K562 (cell line): ENCODE data around the gene SMARCB1. TPM values are rescaled to one million over a fixed set of nuclear protein-coding genes. Genes with fewer than 3 reads are reported as not detected.

Experiments used
- ATAC-seq: fragments of 200-7000 bp; cut with Tn5 transposase; 3 replicates; pipeline ENCODE4 v1.9.1; 2020; ENCODE audit warnings: moderate library complexity
- BruUV-seq: library from RNA; stranded (reverse); fragments of 400-500 nt; replicated peaks from 2 replicates; lab custom pipeline; 2021; lab: Mats Ljungman, UMichigan
- CTCF ChIA-PET: fragments of 300-600 bp; formaldehyde crosslinking; extraction: SDS; loops from one replicate; lab custom pipeline; 2021; ENCODE audit warnings: low intra/inter-chr PET ratio; lab: Yijun Ruan, JAX
- POLR2A ChIA-PET: fragments of 300-600, 350-650 bp; sonication (Branson Sonifier 250); formaldehyde crosslinking; extraction: SDS; loops from one replicate; lab custom pipeline; 2021; ENCODE audit warnings: antibody characterized with exemption, inconsistent platforms; lab: Yijun Ruan, JAX
- DNase-seq, 4 experiments: peaks; one replicate each; pipeline versions ENCODE4 v3.0.0 to v3.0.0-alpha.2; 2011 to 2018; ENCODE audit warnings: low spot score in 3 of 4, mixed read lengths in 3 of 4; ENCODE audit errors: extremely low read depth in 1 of 4
- FAIRE-seq: peaks from 2 replicates; lab custom pipeline; 2011; peaks lifted over from hg19 to GRCh38; lab: Jason Lieb, UNC
- H2AFZ ChIP-seq: 2 replicates; pipeline ENCODE4 v1.6.0; 2011; ENCODE audit warnings: low read depth, low read length, control low read depth, inconsistent platforms
- H3K27ac ChIP-seq: fragments of 200-600 bp; 3 replicates; pipeline ENCODE4 v1.8.0; 2011; ENCODE audit warnings: low read depth, mild to moderate bottlenecking, control low read depth, inconsistent platforms, low read length, moderate library complexity, mixed read lengths; ENCODE audit errors: extremely low read depth
- H3K27me3 ChIP-seq, 2 experiments: fragments of 300-600 bp in 1 of 2; 2 replicates in 1 of 2; 3 replicates in 1 of 2; pipeline versions ENCODE4 v1.6.0 to v1.8.0; 2011; ENCODE audit warnings: inconsistent platforms in 2 of 2, low read length in 2 of 2, mild to moderate bottlenecking in 1 of 2, mixed read lengths in 1 of 2, moderate library complexity in 1 of 2; ENCODE audit not compliant: control insufficient read depth in 2 of 2, insufficient read depth in 2 of 2
- H3K36me3 ChIP-seq: fragments of 300-600 bp; 3 replicates; pipeline ENCODE4 v1.8.0; 2011; ENCODE audit warnings: mild to moderate bottlenecking, low read length, inconsistent platforms; ENCODE audit not compliant: control insufficient read depth, insufficient read depth
- H3K4me1 ChIP-seq, 2 experiments: fragments of 200-600 bp in 1 of 2; replicated peaks in 1 of 2; 2 replicates in 1 of 2; 3 replicates in 1 of 2; pipeline versions ENCODE4 v1.5.1 to v1.8.0; 2011; ENCODE audit warnings: inconsistent platforms in 2 of 2, low read length in 2 of 2, mild to moderate bottlenecking in 1 of 2, mixed read lengths in 1 of 2, moderate library complexity in 1 of 2; ENCODE audit not compliant: control insufficient read depth in 2 of 2, insufficient read depth in 2 of 2
- H3K4me2 ChIP-seq: 2 replicates; pipeline ENCODE4 v1.6.1; 2011; ENCODE audit warnings: low read length, control low read depth, inconsistent platforms, mixed read lengths; ENCODE audit not compliant: insufficient read depth
- H3K4me3 ChIP-seq: fragments of 200-600 bp; sonication (generic), shearing (Covaris generic); 2 replicates; pipeline ENCODE4 v1.5.1; 2016; ENCODE audit warnings: control low read depth, inconsistent platforms
- H3K79me2 ChIP-seq: fragments of 200-600 bp; 3 replicates; pipeline ENCODE4 v1.8.0; 2011; ENCODE audit warnings: low read length, inconsistent platforms; ENCODE audit not compliant: control insufficient read depth, insufficient read depth
- H3K9ac ChIP-seq, 2 experiments: 2 replicates each; pipeline versions ENCODE4 v1.6.0 to v1.6.1; 2011; ENCODE audit warnings: low read depth in 2 of 2, low read length in 2 of 2, control low read depth in 1 of 2, inconsistent platforms in 1 of 2, mild to moderate bottlenecking in 1 of 2, mixed read lengths in 1 of 2; ENCODE audit not compliant: insufficient read depth in 1 of 2
- H3K9me1 ChIP-seq: one replicate; pipeline ENCODE4 v1.6.0; 2011; ENCODE audit warnings: inconsistent platforms, mild to moderate bottlenecking, low read length, moderate library complexity; ENCODE audit not compliant: control insufficient read depth, insufficient read depth
- H3K9me3 ChIP-seq: replicated peaks from 2 replicates; pipeline ENCODE4 v1.5.1; 2011; ENCODE audit warnings: low read depth, low read length, inconsistent platforms; ENCODE audit not compliant: control insufficient read depth, insufficient read depth
- H4K20me1 ChIP-seq: replicated peaks from 2 replicates; pipeline ENCODE4 v1.6.1; 2011; ENCODE audit warnings: low read length, inconsistent platforms, mixed read lengths; ENCODE audit not compliant: control insufficient read depth, insufficient read depth
- FIP1L1 ChIP-seq: fragments of 200-400 bp; formaldehyde crosslinking; IDR thresholded peaks from 2 replicates; pipeline ENCODE4 v1.6.1; 2018; ENCODE audit warnings: mild to moderate bottlenecking, low read depth, low read length; ENCODE audit not compliant: poor library complexity, severe bottlenecking
- HNRNPLL ChIP-seq: fragments of 200-400 bp; formaldehyde crosslinking; IDR thresholded peaks from 2 replicates; pipeline ENCODE4 v1.6.1; 2017; ENCODE audit warnings: low read length, low read depth, mild to moderate bottlenecking; ENCODE audit not compliant: poor library complexity, severe bottlenecking
- KLF13 ChIP-seq: fragments of 450-650 bp; IDR thresholded peaks from 2 replicates; pipeline ENCODE4 v1.6.1; 2016; ENCODE audit warnings: missing genetic modification characterization, low read depth, mild to moderate bottlenecking, missing compliant biosample characterization, moderate library complexity, borderline replicate concordance
- MAFK ChIP-seq: IDR thresholded peaks from 2 replicates; pipeline ENCODE4 v1.6.1; 2011; ENCODE audit warnings: low read length, improper control_type of control experiment
- MEIS2 ChIP-seq: fragments of 450-650 bp; IDR thresholded peaks from 2 replicates; pipeline ENCODE4 v1.6.1; 2014; ENCODE audit warnings: mild to moderate bottlenecking; ENCODE audit not compliant: partially characterized antibody
- TCF7L2 ChIP-seq: fragments of 150-350 bp; IDR thresholded peaks from 2 replicates; pipeline ENCODE4 v1.6.1; 2016; ENCODE audit warnings: low read depth, mild to moderate bottlenecking, low read length, moderate library complexity
- TEAD4 ChIP-seq, 2 experiments: sonication (generic) in 1 of 2; formaldehyde crosslinking in 1 of 2; IDR thresholded peaks; 2 replicates each; pipeline versions ENCODE4 v1.6.1 to v1.8.0; 2012 to 2022; ENCODE audit warnings: borderline replicate concordance in 1 of 2, inconsistent platforms in 1 of 2, low read length in 1 of 2, mild to moderate bottlenecking in 1 of 2, missing genetic modification reagents in 1 of 2
- TFE3 ChIP-seq: fragments of 450-650 bp; formaldehyde crosslinking; IDR thresholded peaks from 2 replicates; pipeline ENCODE4 v1.4.0; 2020; ENCODE audit warnings: mild to moderate bottlenecking, mixed read lengths
- ZBTB2 ChIP-seq: fragments of 450-650 bp; IDR thresholded peaks from 2 replicates; pipeline ENCODE4 v1.6.1; 2016; ENCODE audit warnings: antibody characterized with exemption
- ZNF639 ChIP-seq, 2 experiments: fragments of 200-800 bp in 1 of 2; sonication (Bioruptor generic) in 1 of 2; sonication (generic) in 1 of 2; formaldehyde crosslinking in 1 of 2; IDR thresholded peaks in 1 of 2; conservative IDR thresholded peaks in 1 of 2; 2 replicates each; pipeline versions ENCODE4 v1.5.0 to v1.6.1; 2016 to 2020; ENCODE audit warnings: missing compliant biosample characterization in 1 of 2, missing genetic modification characterization in 1 of 2, missing genetic modification reagents in 1 of 2
- WGBS: fragments of 100-300 bp; shearing (Covaris generic); methylation state at CpG from one replicate; pipeline ENCODE4 v1.1.6; 2016; ENCODE audit warnings: low coverage, mixed read lengths; ENCODE audit not compliant: insufficient coverage; ENCODE audit errors: missing lambda C conversion rate; 5-methylcytosine and 5-hydroxymethylcytosine counted together
- in situ Hi-C: fragments of 300-500 bp; cut with MboI; formaldehyde crosslinking; loops from 4 replicates; pipeline ENCODE4 v1.15.0; 2018; ENCODE audit warnings: inconsistent platforms, mixed read lengths
- intact Hi-C: fragments of 100-400 bp; cut with micrococcal nuclease; formaldehyde crosslinking; loops from 2 replicates; pipeline ENCODE4 v1.14.2; 2022
- polyA plus RNA-seq, 8 experiments: library from polyadenylated mRNA; depleted of rRNA in 4 of 8; stranded (reverse) in 5 of 8; unstranded in 3 of 8; fragments of >200 nt; fragmentation: Nextera tagmentation in 2 of 8; fragmentation: Illumina TruSeq in 1 of 8; extraction: Ambion mirVana in 2 of 8; extraction: Trizol in 1 of 8; gene quantifications; 2 replicates each; pipeline versions ENCODE4 v1.2.1 to v1.2.3, GENCODE V29; 2011 to 2014; ENCODE audit warnings: inconsistent platforms in 1 of 8, missing spikeins in 1 of 8
- total RNA-seq, 7 experiments: library from RNA; depleted of rRNA in 6 of 7; stranded (reverse); fragments of >200 nt in 6 of 7; fragmentation: Illumina TruSeq in 2 of 7; extraction: Trizol in 2 of 7; gene quantifications; 2 replicates each; pipeline versions ENCODE4 v1.2.1 to v1.2.3, GENCODE V29; 2011 to 2021; ENCODE audit warnings: low replicate concordance in 1 of 7

Gene SMARCB1
- total and polyA plus RNA-seq, 9 of the 15 experiments (the other 6 are each of a cell fraction or from before 2014, with no cell fraction given), result 1.2 to 113 (median 65.4) TPM

- in situ Hi-C loops, result no loop called here
- Histone ChIP-seq H3K4me3 (no peak overlapping the region), H3K4me1 (no peaks in the 10 kb centered on the region; a peak in 1 of 5 replicates), H4K20me1 (no peaks in the 10 kb centered on the region), H3K27ac (no peak overlapping the region), H3K4me2 (no peak overlapping the region), H3K9ac (no peak overlapping the region), H3K9me1 (no peaks in the 10 kb centered on the region), H3K9me3 (no peaks in the 10 kb centered on the region), H3K36me3 (peaks cover 37% of the 10 kb centered on the region; the same call in 2 of the 3 replicates), H3K27me3 (no peaks in the 10 kb centered on the region), H3K79me2 (no peaks in the 10 kb centered on the region), H2AFZ (no peak overlapping the region)
- intact Hi-C loops, result no loop called here
- ATAC-seq (no peak), DNase-seq (no peak), FAIRE-seq (no peak)
- no TSS peak for BruUV-seq
- CTCF ChIA-PET, result no interaction called here
- POLR2A ChIA-PET, result no interaction called here
- 72% methylated on average over 9 of the region's 10 CpGs for whole genome bisulfite sequencing
- TF ChIP-seq HNRNPLL (no peak), MEIS2 (no peak), KLF13 (no peak), ZBTB2 (no peak), TCF7L2 (no peak), FIP1L1 (no peak), TEAD4 (IDR thresholded peaks at IDR 0.05; ENCODE audit: low read length) (no peak), TEAD4 (CRISPR knock-in tag; IDR thresholded peaks at IDR 0.05; ENCODE audit: borderline replicate concordance) (no peak), TFE3 (no peak), ZNF639 (CRISPR knock-in tag; conservative IDR thresholded peaks at IDR 0.05 in 1 of 2, IDR thresholded peaks at IDR 0.05 in 1 of 2) (no peak), MAFK (no peak)
Observed at GRCh38 chr22:23815541-23816155, 28.9 kb downstream of the SMARCB1 start.
